A549 (cell line): ENCODE measurements around the gene PANK3. TPM values are rescaled to one million over a fixed set of nuclear protein-coding genes. Genes with fewer than 3 reads are reported as not detected.
A peak's percentile ranks its signal among the peaks of the same experiment; 100 is the strongest.
"Not testable (repeated sequence)": the region's sequence is repeated elsewhere in the genome, so short reads cannot be mapped to it uniquely, and the experiment has no call there.

ENCODE experiments used
- ATAC-seq, 2 experiments: fragments of 200-7000 bp in 1 of 2; fragments of >200 bp in 1 of 2; cut with Nextera tagmentation in 1 of 2; cut with Tn5 transposase in 1 of 2; 3 replicates each; pipeline versions ENCODE4 v1.8.0 to v1.9.1; 2018 to 2020; ENCODE audit warnings: mild to moderate bottlenecking in 1 of 2, moderate library complexity in 1 of 2
- CTCF ChIA-PET: fragments of 300-600 bp; sonication (Branson Sonifier 250); formaldehyde crosslinking; extraction: SDS; loops from one replicate; lab custom pipeline; 2021; ENCODE audit warnings: antibody characterized with exemption, inconsistent platforms; lab: Yijun Ruan, JAX
- POLR2A ChIA-PET: fragments of 350-600 bp; formaldehyde crosslinking; extraction: SDS; loops from one replicate; lab custom pipeline; 2021; ENCODE audit warnings: antibody characterized with exemption, inconsistent platforms; lab: Yijun Ruan, JAX
- DNase-seq, 2 experiments: peaks; one replicate each; pipeline versions ENCODE4 v3.0.0 to v3.0.0-alpha.2; 2011 to 2016; ENCODE audit warnings: low read depth in 1 of 2, low spot score in 1 of 2
- FAIRE-seq: peaks from 2 replicates; lab custom pipeline; 2011; peaks lifted over from hg19 to GRCh38; lab: Jason Lieb, UNC
- H3K27ac ChIP-seq, 2 experiments: fragments of >200 bp; sonication (Bioruptor Twin); formaldehyde crosslinking; 3 replicates each; pipeline ENCODE4 v1.5.1; 2016 to 2017
- H3K4me1 ChIP-seq: fragments of >200 bp; sonication (Bioruptor Twin); formaldehyde crosslinking; 3 replicates; pipeline ENCODE4 v1.6.1; 2016
- H3K4me2 ChIP-seq: fragments of >200 bp; sonication (Bioruptor Twin); formaldehyde crosslinking; 3 replicates; pipeline ENCODE4 v1.6.1; 2016
- H3K4me3 ChIP-seq: fragments of >200 bp; sonication (Bioruptor Twin); formaldehyde crosslinking; 3 replicates; pipeline ENCODE4 v1.5.1; 2016
- H3K9me3 ChIP-seq: fragments of >200 bp; sonication (Bioruptor Twin); formaldehyde crosslinking; 3 replicates; pipeline ENCODE4 v1.6.1; 2016
- BHLHE40 ChIP-seq: IDR thresholded peaks from 2 replicates; pipeline ENCODE4 v1.6.1; 2012; ENCODE audit warnings: low read depth, low read length, inconsistent platforms
- CBX8 ChIP-seq: fragments of 200-600 bp; sonication (generic); IDR thresholded peaks from 2 replicates; pipeline ENCODE4 v1.6.1; 2016
- EP300 ChIP-seq, 2 experiments: fragments of >200 bp; sonication (Bioruptor Twin); formaldehyde crosslinking; IDR thresholded peaks; 2 replicates in 1 of 2; 3 replicates in 1 of 2; pipeline ENCODE4 v1.6.1; 2016 to 2017
- ESRRA ChIP-seq: fragments of 150-350 bp; IDR thresholded peaks from 2 replicates; pipeline ENCODE4 v1.6.1; 2014; ENCODE audit warnings: mild to moderate bottlenecking, low read length, borderline replicate concordance
- FOXS1 ChIP-seq: fragments of 250-450 bp; sonication (Bioruptor Pico); IDR thresholded peaks from 2 replicates; pipeline ENCODE4 v1.5.0; 2020; ENCODE audit warnings: mild to moderate bottlenecking, moderate library complexity
- GATA3 ChIP-seq: IDR thresholded peaks from 2 replicates; pipeline ENCODE4 v1.6.1; 2012; ENCODE audit warnings: borderline replicate concordance
- HOXA7 ChIP-seq: fragments of 250-450 bp; sonication (Bioruptor Pico); IDR thresholded peaks from 2 replicates; pipeline ENCODE4 v1.5.0; 2020; ENCODE audit warnings: mild to moderate bottlenecking, moderate library complexity
- HOXB13 ChIP-seq: fragments of 250-450 bp; sonication (Bioruptor Pico); IDR thresholded peaks from 2 replicates; pipeline ENCODE4 v1.5.0; 2020; ENCODE audit warnings: low read depth, mild to moderate bottlenecking, moderate library complexity
- KDM1A ChIP-seq: fragments of 200-600 bp; sonication (generic); IDR thresholded peaks from 2 replicates; pipeline ENCODE4 v1.6.1; 2016; ENCODE audit warnings: low read depth, mild to moderate bottlenecking
- MAZ ChIP-seq: fragments of 150-350 bp; IDR thresholded peaks from 2 replicates; pipeline ENCODE4 v1.6.1; 2014; ENCODE audit warnings: antibody characterized with exemption, low read depth, low read length, borderline replicate concordance
- MYC ChIP-seq: IDR thresholded peaks from 2 replicates; pipeline ENCODE4 v1.6.1; 2012; ENCODE audit warnings: mild to moderate bottlenecking, inconsistent platforms, low read length, improper control_type of control experiment, borderline replicate concordance
- NFE2L2 ChIP-seq: fragments of 150-350 bp; conservative IDR thresholded peaks from 2 replicates; pipeline ENCODE4 v1.6.1; 2014; ENCODE audit warnings: low read length
- NR3C1 ChIP-seq: fragments of >200 bp; sonication (Bioruptor Twin); formaldehyde crosslinking; IDR thresholded peaks from 3 replicates; pipeline ENCODE4 v1.6.1; 2017
- PBX3 ChIP-seq: IDR thresholded peaks from 2 replicates; pipeline ENCODE4 v1.6.1; 2012
- PHF8 ChIP-seq: fragments of 200-600 bp; sonication (generic); IDR thresholded peaks from 2 replicates; pipeline ENCODE4 v1.6.1; 2016; ENCODE audit warnings: low read depth, mild to moderate bottlenecking, antibody characterized with exemption, moderate library complexity, borderline replicate concordance
- POLR2A ChIP-seq: IDR thresholded peaks from 2 replicates; pipeline ENCODE4 v1.6.1; 2012; ENCODE audit warnings: mild to moderate bottlenecking, low read length
- POLR2AphosphoS2 ChIP-seq: conservative IDR thresholded peaks from 2 replicates; pipeline ENCODE4 v1.6.1; 2012; ENCODE audit warnings: low read length, improper control_type of control experiment, inconsistent platforms
- RAD21 ChIP-seq, 2 experiments: fragments of >200 bp in 1 of 2; sonication (Bioruptor Twin) in 1 of 2; formaldehyde crosslinking in 1 of 2; IDR thresholded peaks in 1 of 2; conservative IDR thresholded peaks in 1 of 2; 2 replicates in 1 of 2; 3 replicates in 1 of 2; pipeline ENCODE4 v1.6.1; 2012 to 2018; ENCODE audit warnings: inconsistent platforms in 1 of 2
- RNF2 ChIP-seq: fragments of 200-600 bp; sonication (generic); IDR thresholded peaks from 2 replicates; pipeline ENCODE4 v1.6.1; 2016; ENCODE audit warnings: low read depth, mild to moderate bottlenecking, antibody characterized with exemption, moderate library complexity, borderline replicate concordance
- ZFP36 ChIP-seq: fragments of 450-650 bp; IDR thresholded peaks from 2 replicates; pipeline ENCODE4 v1.6.1; 2014; ENCODE audit warnings: borderline replicate concordance; ENCODE audit not compliant: partially characterized antibody
- ZNF302 ChIP-seq: fragments of 250-450 bp; sonication (Bioruptor Pico); IDR thresholded peaks from 2 replicates; pipeline ENCODE4 v1.9.0; 2021; ENCODE audit warnings: inconsistent platforms, mild to moderate bottlenecking, moderate library complexity
- WGBS: methylation state at CpG from one replicate; pipeline ENCODE4 v1.1.6; 2017; ENCODE audit errors: missing lambda C conversion rate; 5-methylcytosine and 5-hydroxymethylcytosine counted together
- polyA plus RNA-seq, 4 experiments: library from polyadenylated mRNA; depleted of rRNA in 3 of 4; stranded (reverse); fragments of >200 nt; fragmentation: RNase III in 1 of 4; extraction: RNeasy Plus Mini Kit Qiagen cat#74134 plus additional on column Dnase treatment in 1 of 4; gene quantifications; 2 replicates in 3 of 4; 3 replicates in 1 of 4; pipeline ENCODE4 v1.2.3, GENCODE V29; 2011 to 2017

The PANK3 gene
- polyA plus RNA-seq, 2 of the 4 experiments (the other 2 are of a cell fraction) = 21.9 to 41.3 TPM

- ChIA-PET CTCF (interaction anchor here (1.2 kb wide), 1 partner anchor 12 kb away, joined by 4 read pairs; no protein-coding TSS in a partner anchor), POLR2A (interaction anchor here (0.6 kb wide), 1 partner anchor 25 kb away, joined by 4 read pairs; no protein-coding TSS in a partner anchor)
- Histone ChIP-seq H3K9me3 (peaks cover 10% of the 10 kb centered on the region), H3K27ac (no peak overlapping the region), H3K4me3 (no peak overlapping the region), H3K4me1 (0 out of 3 replicates have a peak, but pooled peaks cover 5% of the 10 kb centered on the region), H3K4me2 (no peak overlapping the region)
- DNase-seq = no peak
- no peak for FAIRE-seq
- WGBS = 44% methylated on average over 5 of the region's 5 CpGs
- ATAC-seq = no peak
- no peak for TF ChIP-seq ESRRA
- no peak for TF ChIP-seq MYC
- TF ChIP-seq BHLHE40 = no peak
- TF ChIP-seq FOXS1 (CRISPR knock-in tag) = no peak
- TF ChIP-seq CBX8 = no peak
- TF ChIP-seq PHF8 = no peak
- no peak for TF ChIP-seq ZNF302 (CRISPR knock-in tag)
- TF ChIP-seq PBX3 = no peak
- TF ChIP-seq NFE2L2 = no peak
- TF ChIP-seq HOXA7 (CRISPR knock-in tag) = no peak
- no peak for TF ChIP-seq NR3C1
Measured at GRCh38 chr5:168585119-168585856, 6.1 kb upstream of the PANK3 start.

GRCh38 chr5:168583742-168584482, 4.7 kb upstream of the PANK3 start:
- ChIA-PET CTCF (interaction anchor here (1.6 kb wide), 1 partner anchor 8 kb away, joined by 3 read pairs; no protein-coding TSS in a partner anchor), POLR2A (no interaction called here)
- DNase-seq = no peak
- Histone ChIP-seq H3K4me3 (no peak overlapping the region), H3K27ac (no peak overlapping the region), H3K9me3 (peaks cover 10% of the 10 kb centered on the region), H3K4me2 (no peak overlapping the region), H3K4me1 (no peaks in the 10 kb centered on the region)
- 52% methylated on average over 2 of the region's 2 CpGs for WGBS
- no peak for ATAC-seq
- TF ChIP-seq CBX8 = no peak
- TF ChIP-seq POLR2A = no peak
- TF ChIP-seq POLR2AphosphoS2 = no peak
- no peak for TF ChIP-seq HOXA7 (CRISPR knock-in tag)
- no peak for TF ChIP-seq ZFP36
- no peak for TF ChIP-seq HOXB13 (CRISPR knock-in tag)
- FAIRE-seq = no peak

GRCh38 chr5:168580814-168581469, 1.8 kb upstream of the PANK3 start:
- CTCF ChIA-PET = interaction anchor here (0.6 kb wide), 1 partner anchor 45 kb away, joined by 3 read pairs; no protein-coding TSS in a partner anchor
- ATAC-seq, H3K4me2 ChIP-seq, DNase-seq, POLR2A ChIA-PET, FAIRE-seq, H3K4me3 ChIP-seq: not testable (repeated sequence)
- Histone ChIP-seq H3K9me3 (peaks cover 10% of the 10 kb centered on the region), H3K27ac (peak overlapping the region in 1 of 2 experiments; percentile 96; a peak in 2 of 6 replicates), H3K4me1 (peaks cover 13% of the 10 kb centered on the region; the same call in 2 of the 3 replicates)
- WGBS = 86% methylated on average over 7 of the region's 7 CpGs

GRCh38 chr5:168580227-168580508, 1.0 kb upstream of the PANK3 start:
- DNase-seq (no peak), ATAC-seq (no peak), FAIRE-seq (no peak)
- 26% methylated on average over 3 of the region's 3 CpGs for WGBS
- POLR2A ChIA-PET = interaction anchor here (1.0 to 1.8 kb wide), 5 partner anchors 10 to 428 kb away, joined by 3 to 9 read pairs (median 7); no protein-coding TSS in a partner anchor
- H3K4me3 ChIP-seq = peak overlapping the region; percentile 84
- peak overlapping the region; percentile 68 for H3K4me2 ChIP-seq
- H3K27ac ChIP-seq = peak overlapping the region; percentile 81 to 96
- peaks cover 19% of the 10 kb centered on the region; the same call in 2 of the 3 replicates for H3K4me1 ChIP-seq
- CTCF ChIA-PET = no interaction called here
- TF ChIP-seq RNF2 (no peak), RAD21 (conservative IDR thresholded peaks at IDR 0.05 in 1 of 2, IDR thresholded peaks at IDR 0.05 in 1 of 2) (no peak), FOXS1 (CRISPR knock-in tag) (no peak), KDM1A (no peak), EP300 (IDR thresholded peaks at IDR 0.05) (no peak), GATA3 (no peak), MAZ (no peak), ESRRA (no peak)
- H3K9me3 ChIP-seq = peaks cover 10% of the 10 kb centered on the region
